ENCODE data around the gene HRAS. TPM values are rescaled to one million over a fixed set of nuclear protein-coding genes. Genes with fewer than 3 reads are reported as not detected.

Gene HRAS
- total and polyA plus RNA-seq, 7 donors = 43.6 to 76.2 (median 56.3) TPM

GRCh38 chr11:553988-554340 lies 18.6 kb upstream of the HRAS start:
- H3K27me3 ChIP-seq (ENCODE audit: insufficient read depth in 3 of 3, low read length in 2 of 3) = peaks cover 0 to 64% (median 36%) of the 10 kb centered on the region in 3 donors
- TF ChIP-seq CTCF (IDR thresholded peaks at IDR 0.05) = no peak
- H3K4me3 ChIP-seq = peak overlapping the region; percentile 49
- H3K36me3 ChIP-seq (ENCODE audit: insufficient read depth in 1 of 2, low read depth in 1 of 2) = no peaks in the 10 kb centered on the region
- WGBS, 3 donors = 46 to 58% (median 57%) methylated on average over 10 to 11 of the region's 11 CpGs
- DNase-seq = no peak
- peak in 2 of 4 donors; percentile 7 to 16 for ATAC-seq
- H3K4me1 ChIP-seq = peaks cover 5% of the 10 kb centered on the region
- no peak overlapping the region for H3K27ac ChIP-seq
- intact Hi-C loops (cut with DNase I) = loop anchor here (2.0 kb wide), 2 partner anchors 169 to 171 kb away; no protein-coding TSS in a partner anchor
- no peaks in the 10 kb centered on the region for H3K9me3 ChIP-seq

- DNase-seq (no peak), ATAC-seq (no peak)
- no peaks in the 10 kb centered on the region for H3K36me3 ChIP-seq (ENCODE audit: insufficient read depth in 1 of 2, low read depth in 1 of 2)
- 80 to 86% (median 81%) methylated on average over 23 to 27 of the region's 27 CpGs for WGBS, 3 donors
- peaks cover 0 to 64% (median 36%) of the 10 kb centered on the region in 3 donors for H3K27me3 ChIP-seq (ENCODE audit: insufficient read depth in 3 of 3, low read length in 2 of 3)
- H3K4me3 ChIP-seq = no peak overlapping the region
- H3K9me3 ChIP-seq = no peaks in the 10 kb centered on the region
- H3K27ac ChIP-seq = no peak overlapping the region
- no peak for TF ChIP-seq CTCF (IDR thresholded peaks at IDR 0.05)
- H3K4me1 ChIP-seq = peaks cover 5% of the 10 kb centered on the region
- intact Hi-C loops (cut with DNase I) = no loop called here
These were observed 18.0 kb upstream of the HRAS start for GRCh38 chr11:553083-553987.

GRCh38 chr11:551596-551995 lies 16.2 kb upstream of the HRAS start:
- H3K4me3 ChIP-seq = no peak overlapping the region
- no peak for DNase-seq
- WGBS, 3 donors = 74 to 80% (median 76%) methylated on average over 12 of the region's 12 CpGs
- H3K4me1 ChIP-seq = peaks cover 5% of the 10 kb centered on the region
- H3K27me3 ChIP-seq (ENCODE audit: insufficient read depth in 3 of 3, low read length in 2 of 3) = peaks cover 0 to 50% (median 26%) of the 10 kb centered on the region in 3 donors
- no peaks in the 10 kb centered on the region for H3K36me3 ChIP-seq (ENCODE audit: insufficient read depth in 1 of 2, low read depth in 1 of 2)
- no peak overlapping the region for H3K27ac ChIP-seq
- no peaks in the 10 kb centered on the region for H3K9me3 ChIP-seq
- TF ChIP-seq CTCF (IDR thresholded peaks at IDR 0.05) = no peak
- intact Hi-C loops (cut with DNase I) = no loop called here
- ATAC-seq = no peak

- intact Hi-C loops (cut with DNase I) = no loop called here
- H3K4me3 ChIP-seq = no peak overlapping the region
- TF ChIP-seq CTCF (IDR thresholded peaks at IDR 0.05) = no peak
- WGBS, 3 donors = 83 to 87% (median 86%) methylated on average over 13 to 16 of the region's 16 CpGs
- H3K27ac ChIP-seq = no peak overlapping the region
- H3K27me3 ChIP-seq (ENCODE audit: insufficient read depth in 3 of 3, low read length in 2 of 3) = peaks cover 0 to 45% (median 22%) of the 10 kb centered on the region in 3 donors
- H3K4me1 ChIP-seq = peaks cover 5% of the 10 kb centered on the region
- ATAC-seq = no peak
- no peaks in the 10 kb centered on the region for H3K9me3 ChIP-seq
- no peaks in the 10 kb centered on the region for H3K36me3 ChIP-seq (ENCODE audit: insufficient read depth in 1 of 2, low read depth in 1 of 2)
- DNase-seq = peak in 1 of 2 donors; percentile 6
These were observed 15.8 kb upstream of the HRAS start for GRCh38 chr11:551131-551530.
